ENCODE results near the gene RTN4.

- TF ChIP-seq CTCF (IDR thresholded peaks at IDR 0.05; ENCODE audit: low read length) = no peak
- no peak for TF ChIP-seq EZH2 (IDR thresholded peaks at IDR 0.05; ENCODE audit: borderline replicate concordance, low read length)
These were observed 16.3 kb downstream of the RTN4 start for GRCh38 chr2:55033921-55034320.
